SJSA1 (cell line): ENCODE results near the gene ALPG. TPM values are rescaled to one million over a fixed set of nuclear protein-coding genes. Genes with fewer than 3 reads are reported as not detected.
"Not testable (repeated sequence)": the region's sequence is repeated elsewhere in the genome, so short reads cannot be mapped to it uniquely, and the experiment has no call there.

Experiments
- DNase-seq, 2 experiments: peaks; one replicate each; pipeline ENCODE4 v3.0.0-alpha.2; 2015 to 2020; ENCODE audit warnings: low spot score in 2 of 2, low read depth in 1 of 2
- H3K27ac ChIP-seq: fragments of 250-450 bp; sonication (Bioruptor Pico); 2 replicates; pipeline ENCODE4 v1.5.1; 2020; ENCODE audit warnings: mild to moderate bottlenecking, moderate library complexity
- H3K27me3 ChIP-seq: fragments of 250-450 bp; sonication (Bioruptor Pico); replicated peaks from 2 replicates; pipeline ENCODE4 v1.5.1; 2020; ENCODE audit warnings: mild to moderate bottlenecking, moderate library complexity
- H3K36me3 ChIP-seq: fragments of 250-450 bp; sonication (Bioruptor Pico); 2 replicates; pipeline ENCODE4 v1.5.1; 2020; ENCODE audit warnings: mild to moderate bottlenecking
- H3K4me1 ChIP-seq: fragments of 250-450 bp; sonication (Bioruptor Pico); replicated peaks from 2 replicates; pipeline ENCODE4 v1.6.1; 2021; ENCODE audit warnings: mild to moderate bottlenecking
- H3K4me3 ChIP-seq: fragments of 250-450 bp; sonication (Bioruptor Pico); 2 replicates; pipeline ENCODE4 v1.5.1; 2020; ENCODE audit warnings: mild to moderate bottlenecking
- H3K9me3 ChIP-seq: fragments of 250-450 bp; sonication (Bioruptor Pico); replicated peaks from 2 replicates; pipeline ENCODE4 v1.5.1; 2020; ENCODE audit warnings: mild to moderate bottlenecking
- total RNA-seq: library from RNA; depleted of rRNA; stranded (reverse); fragments of >200 nt; shearing (Covaris generic); gene quantifications from 2 replicates; pipeline ENCODE4 v1.2.3, GENCODE V29; 2014

The ALPG gene
- total RNA-seq, 1 experiment from 2014 or later = 0.03 TPM

DNA sequence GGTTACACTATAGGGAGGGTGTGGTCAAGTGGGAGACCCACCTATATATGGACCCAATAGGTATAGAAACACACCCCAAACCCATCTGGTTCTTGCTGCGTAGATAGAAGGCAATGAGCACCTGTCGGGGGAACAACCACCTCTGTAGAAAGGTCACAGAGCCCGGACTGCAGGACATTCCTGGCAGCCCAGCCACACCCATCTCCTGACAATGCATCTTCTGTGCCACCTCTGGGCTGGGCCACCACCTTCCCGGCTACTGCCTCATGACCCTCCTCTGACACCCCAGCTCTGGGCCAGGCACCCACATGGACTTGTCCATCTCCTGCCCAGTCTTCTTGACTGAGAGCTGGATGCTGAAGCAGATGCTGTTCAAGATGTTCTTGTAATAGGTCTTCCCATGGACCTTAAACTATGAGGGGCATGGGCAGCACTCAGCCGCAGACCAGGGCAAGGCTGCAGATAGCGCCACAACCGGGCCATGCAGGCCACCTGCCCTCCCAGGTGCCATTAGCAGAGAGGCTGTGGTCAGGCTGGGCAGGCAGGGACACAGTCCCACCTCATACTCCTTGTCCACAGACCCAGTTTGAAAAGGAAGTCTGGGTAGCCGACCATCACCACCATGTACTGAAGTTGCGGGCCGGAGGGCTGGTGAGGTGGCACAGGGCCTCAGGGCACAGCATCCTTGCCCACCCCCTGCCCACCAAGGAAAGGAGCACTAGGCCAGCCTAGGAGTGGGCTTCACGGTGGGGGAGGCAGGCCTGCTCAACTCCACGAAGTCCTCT lies 9.3 kb downstream of the ALPG start:
- Histone ChIP-seq H3K4me3 (no peak overlapping the region), H3K27ac (no peak overlapping the region), H3K27me3 (peaks cover 49% of the 10 kb centered on the region), H3K9me3 (peaks cover 5% of the 10 kb centered on the region; the same call in 1 of the 2 replicates), H3K36me3 (no peaks in the 10 kb centered on the region), H3K4me1 (peaks cover 22% of the 10 kb centered on the region)
- no peak for DNase-seq

DNA sequence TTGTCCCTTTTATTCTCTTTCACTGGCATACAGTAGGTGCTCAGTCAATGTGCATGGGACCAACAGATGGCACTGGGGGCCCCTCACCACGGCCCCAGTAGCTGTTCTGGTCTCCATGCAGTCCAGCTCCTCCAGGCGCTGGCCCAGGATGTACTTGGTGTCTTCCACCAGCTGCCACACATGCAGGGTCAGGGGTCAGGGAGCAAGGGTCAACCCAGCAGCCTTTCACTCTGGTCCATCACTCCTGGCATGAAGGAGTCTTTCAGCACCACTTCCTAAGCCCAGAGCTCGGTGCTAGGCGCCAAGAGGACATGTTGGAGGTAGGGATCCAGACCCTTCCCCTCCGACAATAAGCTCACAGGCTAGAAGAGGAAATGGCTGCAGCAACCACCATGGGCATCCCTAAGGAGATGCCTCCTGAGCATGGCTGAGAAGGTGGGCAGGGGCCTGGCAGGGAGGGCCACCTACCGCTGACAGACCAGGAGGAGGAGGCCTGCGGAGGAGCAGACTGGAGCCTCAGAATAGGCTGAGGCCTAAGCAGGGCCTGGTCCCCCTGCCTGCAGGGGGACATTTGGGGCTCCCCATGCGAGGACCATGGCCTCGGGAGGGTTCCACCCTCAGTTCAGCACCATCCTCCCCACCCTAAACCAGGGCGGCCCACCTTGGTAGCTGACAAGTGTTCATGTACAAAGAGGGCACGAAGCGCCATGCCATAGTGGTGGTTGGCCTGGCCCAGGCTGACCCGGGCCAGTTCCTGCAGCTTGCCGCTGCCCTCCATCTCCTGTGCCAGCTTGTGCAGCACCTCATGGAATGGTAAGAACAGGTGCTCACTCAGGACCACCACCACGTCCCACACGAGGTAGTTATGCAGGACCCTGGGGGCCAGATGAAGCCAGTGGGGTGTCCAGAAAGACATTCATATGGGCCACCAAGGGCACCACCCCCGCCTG lies 10.2 kb downstream of the ALPG start:
- Histone ChIP-seq H3K27me3 (peaks cover 54% of the 10 kb centered on the region), H3K4me3 (no peak overlapping the region), H3K4me1 (peaks cover 24% of the 10 kb centered on the region), H3K27ac (no peak overlapping the region), H3K9me3 (peaks cover 9% of the 10 kb centered on the region; the same call in 1 of the 2 replicates), H3K36me3 (no peaks in the 10 kb centered on the region)
- no peak for DNase-seq

DNA sequence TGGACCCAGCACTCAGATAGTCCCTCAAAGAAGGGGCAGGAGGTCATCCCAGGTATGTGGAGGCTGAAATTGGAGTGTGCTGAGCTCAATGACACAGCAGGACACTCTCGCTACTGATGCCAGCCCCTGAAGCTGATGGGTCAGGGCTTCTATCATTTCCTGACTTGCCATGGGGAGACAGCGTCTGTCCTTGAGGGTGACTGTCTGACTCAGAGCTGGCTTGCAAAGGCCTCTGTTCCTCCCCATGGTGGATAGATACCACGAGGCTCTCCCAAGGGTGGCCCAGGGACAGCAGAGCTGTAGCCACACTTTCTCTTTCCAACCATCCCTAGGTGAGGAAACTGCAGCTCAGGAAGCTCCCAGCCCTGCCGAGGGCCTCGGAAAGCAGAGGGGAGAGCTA lies 10.8 kb downstream of the ALPG start:
- H3K27ac ChIP-seq = no peak overlapping the region
- H3K27me3 ChIP-seq = peaks cover 56% of the 10 kb centered on the region

DNA sequence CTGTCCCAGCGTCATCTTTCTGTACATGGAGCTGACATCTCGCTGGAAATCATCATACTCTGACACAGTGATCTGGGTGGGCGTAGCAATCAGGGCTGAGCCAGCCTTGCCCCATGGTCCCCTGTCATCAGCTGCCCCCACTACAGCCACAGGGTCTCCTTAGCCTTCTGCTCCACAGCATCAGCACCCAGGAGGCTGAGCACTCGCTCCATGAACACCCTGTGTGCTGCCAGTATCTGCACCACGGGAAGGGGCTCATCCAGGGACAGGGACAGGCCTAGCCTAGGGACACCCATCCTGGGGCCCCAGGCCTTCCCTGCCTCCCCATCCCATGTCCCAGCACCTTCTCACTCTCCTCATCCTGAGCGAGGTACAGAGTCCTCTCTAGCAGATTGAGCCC lies 11.4 kb downstream of the ALPG start:
- Histone ChIP-seq H3K27ac (no peak overlapping the region), H3K36me3 (no peaks in the 10 kb centered on the region), H3K27me3 (peaks cover 54% of the 10 kb centered on the region), H3K4me1 (peaks cover 24% of the 10 kb centered on the region), H3K4me3 (no peak overlapping the region), H3K9me3 (peaks cover 19% of the 10 kb centered on the region; the same call in 1 of the 2 replicates)
- no peak for DNase-seq

More for the DNA sequence above, 10.8 kb downstream of the ALPG start:
- no peak overlapping the region for H3K4me3 ChIP-seq
- peaks cover 24% of the 10 kb centered on the region for H3K4me1 ChIP-seq
- H3K9me3 ChIP-seq = peaks cover 16% of the 10 kb centered on the region; the same call in 1 of the 2 replicates
- no peaks in the 10 kb centered on the region for H3K36me3 ChIP-seq
- DNase-seq = no peak

DNA sequence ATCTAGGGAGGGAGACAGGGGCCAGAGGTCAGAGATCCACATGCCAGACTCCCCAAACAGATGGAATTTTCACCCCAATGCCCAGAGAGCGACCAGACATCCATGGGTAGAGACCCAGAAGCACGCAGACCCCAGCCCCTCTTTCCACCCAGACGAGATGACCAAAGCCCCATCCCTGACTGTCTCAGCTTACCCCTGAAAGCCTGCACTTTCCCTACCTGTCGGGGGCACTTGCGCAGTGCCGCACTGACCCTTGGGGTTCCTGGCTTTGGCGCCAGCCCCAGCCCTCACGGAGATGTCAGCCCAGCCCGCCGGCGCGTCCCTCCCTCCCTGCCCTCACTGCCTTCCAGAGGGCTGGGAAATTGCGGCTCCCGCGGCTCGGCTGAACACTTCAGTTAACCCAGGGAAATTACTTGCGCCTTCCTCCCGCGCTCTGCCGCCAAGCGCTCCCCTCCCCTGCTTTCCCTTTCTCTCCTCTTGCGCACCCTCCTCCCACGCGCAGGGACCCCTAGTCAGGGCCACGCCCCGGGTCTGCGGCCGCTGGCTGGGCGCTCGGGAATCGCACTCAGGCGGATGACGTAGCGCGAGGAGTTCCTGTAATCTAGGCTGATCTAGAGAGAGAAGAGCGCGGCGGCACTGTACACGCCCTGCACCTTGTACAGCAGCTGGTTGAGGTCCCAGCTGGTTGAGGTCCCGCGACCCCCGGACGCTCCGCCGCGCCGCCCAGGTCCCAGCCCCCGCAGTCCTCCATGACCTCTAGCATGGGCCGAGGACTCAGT lies 12.0 kb downstream of the ALPG start:
- Histone ChIP-seq H3K4me1 (peaks cover 24% of the 10 kb centered on the region), H3K27ac (no peak overlapping the region), H3K27me3 (peaks cover 49% of the 10 kb centered on the region), H3K9me3 (peaks cover 19% of the 10 kb centered on the region; the same call in 1 of the 2 replicates), H3K4me3 (peak overlapping the region; percentile 28), H3K36me3 (no peaks in the 10 kb centered on the region)
- DNase-seq = peak in 1 of 2 experiments; percentile 28

DNA sequence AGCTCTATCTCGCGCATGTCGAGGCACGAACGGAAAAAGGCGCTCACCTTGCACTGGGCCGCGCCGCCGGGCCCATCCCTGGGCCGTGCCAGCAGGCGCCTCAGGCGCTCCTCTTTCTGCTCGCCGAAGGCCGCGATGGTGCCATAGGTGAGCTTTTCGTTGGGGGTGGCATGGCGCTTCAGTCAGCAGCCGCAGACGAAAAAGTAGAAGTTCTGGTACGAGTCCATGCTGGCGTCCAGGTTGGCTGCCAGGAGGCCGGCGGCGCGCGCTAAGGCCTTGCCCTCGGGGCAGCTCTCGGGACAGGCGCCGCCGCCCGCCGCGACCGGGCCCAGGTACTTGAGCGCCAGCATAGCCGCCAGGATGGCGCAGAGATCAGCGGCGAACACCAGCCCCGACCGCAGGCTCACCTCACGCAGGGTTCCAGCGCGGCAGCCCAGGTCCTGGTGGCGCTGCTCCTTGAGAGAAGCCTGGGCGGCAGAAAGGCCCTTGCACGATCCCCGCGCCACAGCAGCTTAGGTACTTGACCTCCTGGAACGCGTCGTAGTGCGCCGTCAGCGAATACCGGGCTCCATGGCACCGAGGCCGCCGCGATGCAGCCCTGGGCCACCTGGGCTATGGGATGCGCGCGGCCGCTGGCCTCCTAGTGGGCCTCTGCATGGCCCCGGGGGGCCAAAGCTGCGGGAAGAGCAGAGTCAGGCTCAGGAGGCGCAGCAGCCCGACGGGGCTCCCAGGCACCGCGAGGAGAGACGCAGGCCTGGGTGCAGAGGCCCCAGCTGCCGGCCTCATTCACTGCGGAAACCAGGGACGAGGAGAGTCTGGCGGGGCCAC lies 12.8 kb downstream of the ALPG start:
- H3K27ac ChIP-seq = no peak overlapping the region

DNA sequence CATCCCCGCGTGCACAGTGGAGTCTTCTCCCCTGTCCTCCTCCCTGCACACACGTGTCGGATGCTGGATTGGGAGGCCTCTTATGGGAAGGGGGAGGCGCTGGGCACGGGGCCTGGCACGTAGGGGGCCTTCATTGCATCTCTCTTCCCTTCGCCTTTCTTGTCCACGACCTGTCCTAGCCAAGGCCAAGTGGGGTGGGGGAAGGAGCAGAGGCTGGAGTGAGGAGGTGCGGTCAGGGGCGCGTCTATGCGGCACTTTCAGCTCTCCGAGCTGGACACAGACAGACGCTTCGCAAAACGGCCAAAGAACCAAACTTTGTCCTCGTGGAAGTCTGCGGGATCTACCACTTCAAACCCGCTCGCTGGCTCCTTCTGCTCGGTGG lies 13.4 kb downstream of the ALPG start:
- Histone ChIP-seq H3K4me1 (peaks cover 24% of the 10 kb centered on the region), H3K27me3 (peaks cover 59% of the 10 kb centered on the region), H3K27ac (no peak overlapping the region), H3K36me3 (no peaks in the 10 kb centered on the region), H3K4me3 (no peak overlapping the region), H3K9me3 (peaks cover 19% of the 10 kb centered on the region; the same call in 1 of the 2 replicates)
- DNase-seq = no peak

More for the DNA sequence above, 12.8 kb downstream of the ALPG start:
- Histone ChIP-seq H3K4me1 (peaks cover 24% of the 10 kb centered on the region), H3K36me3 (no peaks in the 10 kb centered on the region), H3K4me3 (no peak overlapping the region), H3K27me3 (peaks cover 53% of the 10 kb centered on the region), H3K9me3 (peaks cover 19% of the 10 kb centered on the region; the same call in 1 of the 2 replicates)
- no peak for DNase-seq

DNA sequence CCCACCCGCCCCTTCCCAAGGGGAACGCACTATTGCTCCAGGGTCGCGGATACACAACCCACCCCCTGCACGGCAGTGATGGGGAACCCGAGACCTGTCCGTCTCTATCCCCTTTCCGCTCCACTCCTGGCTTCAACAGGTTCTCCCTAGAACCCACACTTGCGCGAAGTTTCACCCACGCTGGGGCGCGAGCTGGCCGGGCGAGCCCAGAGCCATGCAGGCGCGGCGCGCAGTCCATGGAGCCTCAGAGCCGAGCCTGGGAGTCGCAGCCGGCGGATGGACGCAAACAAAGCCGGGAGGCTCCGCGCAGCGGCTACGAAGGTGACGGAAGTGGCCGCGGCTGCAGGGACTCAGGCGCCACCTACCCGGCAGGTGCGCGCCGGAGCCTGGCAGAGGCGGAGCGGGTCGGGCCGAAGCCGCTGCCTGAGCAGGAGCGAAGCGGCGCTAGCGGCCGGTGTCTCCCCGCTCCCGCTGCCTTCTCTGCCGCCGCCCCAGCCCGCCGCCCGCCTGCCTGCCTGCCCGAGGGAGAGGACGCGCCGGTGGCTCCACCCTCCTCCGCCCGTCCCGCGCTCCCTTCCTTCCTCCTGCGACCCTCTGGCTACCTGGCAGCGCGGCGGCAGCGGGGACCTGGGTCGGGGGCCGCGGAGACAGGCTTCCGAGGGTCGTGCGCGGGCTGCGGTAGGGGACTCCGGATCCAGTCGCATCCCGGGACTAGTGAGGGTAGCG lies 14.0 kb downstream of the ALPG start:
- DNase-seq = no peak
- peaks cover 19% of the 10 kb centered on the region; the same call in 1 of the 2 replicates for H3K9me3 ChIP-seq
- no peak overlapping the region for H3K27ac ChIP-seq
- no peaks in the 10 kb centered on the region for H3K36me3 ChIP-seq
- H3K27me3 ChIP-seq = peaks cover 65% of the 10 kb centered on the region
- peaks cover 24% of the 10 kb centered on the region for H3K4me1 ChIP-seq
- H3K4me3 ChIP-seq = 0 out of 2 replicates have a peak overlapping the region, but pooled peaks have one; percentile 6

DNA sequence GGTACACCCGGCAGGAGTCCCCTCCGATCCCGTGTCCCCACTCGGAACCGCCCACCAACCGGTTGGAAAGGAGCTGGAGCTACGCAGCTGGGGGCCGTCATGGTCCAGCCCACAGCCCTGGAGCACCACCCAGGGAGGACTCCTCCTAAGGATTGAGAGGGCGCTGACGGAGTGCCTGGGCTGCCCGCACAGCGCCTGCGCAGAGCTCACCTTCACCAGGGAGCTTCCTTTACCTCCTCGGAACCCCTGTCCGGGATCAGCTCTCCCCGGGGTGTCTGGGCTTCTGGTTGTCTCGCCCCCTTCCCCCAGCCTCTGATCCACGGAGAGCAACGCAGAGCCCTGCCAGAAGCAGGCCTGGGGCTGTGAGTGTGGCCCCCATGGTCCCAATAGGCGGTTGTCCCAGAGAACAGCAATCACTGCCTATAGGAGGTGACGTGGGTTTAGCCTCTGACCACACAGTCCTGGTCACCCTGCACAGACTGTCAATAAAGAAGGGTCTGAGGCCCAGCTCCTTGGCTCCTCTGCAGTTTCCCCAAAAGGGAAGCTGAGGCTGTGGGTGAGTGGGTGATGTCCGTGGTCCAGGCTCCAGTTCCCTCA lies 14.6 kb downstream of the ALPG start:
- no peak for DNase-seq
- H3K36me3 ChIP-seq = no peaks in the 10 kb centered on the region
- H3K4me3 ChIP-seq = no peak overlapping the region
- no peak overlapping the region for H3K27ac ChIP-seq
- peaks cover 68% of the 10 kb centered on the region for H3K27me3 ChIP-seq
- H3K4me1 ChIP-seq = peaks cover 24% of the 10 kb centered on the region
- peaks cover 19% of the 10 kb centered on the region; the same call in 1 of the 2 replicates for H3K9me3 ChIP-seq

DNA sequence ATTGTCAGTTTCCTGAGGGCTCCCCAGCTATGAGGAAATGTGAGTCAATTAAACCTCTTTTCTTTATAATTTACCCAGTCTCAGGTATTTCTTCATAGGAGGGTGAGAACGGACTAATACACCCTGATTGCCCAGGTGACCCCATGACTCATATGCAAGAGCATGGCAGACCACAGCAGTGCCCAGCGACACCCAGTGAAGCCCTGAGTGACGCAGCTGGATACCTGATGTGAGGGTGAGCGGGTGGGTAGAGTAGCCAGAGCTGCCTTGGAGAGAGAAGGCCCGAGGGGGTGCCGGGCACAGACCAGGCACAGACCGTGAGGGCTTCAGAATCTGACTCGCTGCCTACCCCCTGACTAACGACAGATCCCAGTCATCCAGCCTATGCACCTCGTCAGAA lies 15.4 kb downstream of the ALPG start:
- peaks cover 68% of the 10 kb centered on the region for H3K27me3 ChIP-seq
- H3K4me1 ChIP-seq = peaks cover 24% of the 10 kb centered on the region
- peaks cover 19% of the 10 kb centered on the region; the same call in 1 of the 2 replicates for H3K9me3 ChIP-seq
- H3K27ac ChIP-seq = no peak overlapping the region
- H3K36me3 ChIP-seq = no peaks in the 10 kb centered on the region
- DNase-seq = no peak
- no peak overlapping the region for H3K4me3 ChIP-seq

DNA sequence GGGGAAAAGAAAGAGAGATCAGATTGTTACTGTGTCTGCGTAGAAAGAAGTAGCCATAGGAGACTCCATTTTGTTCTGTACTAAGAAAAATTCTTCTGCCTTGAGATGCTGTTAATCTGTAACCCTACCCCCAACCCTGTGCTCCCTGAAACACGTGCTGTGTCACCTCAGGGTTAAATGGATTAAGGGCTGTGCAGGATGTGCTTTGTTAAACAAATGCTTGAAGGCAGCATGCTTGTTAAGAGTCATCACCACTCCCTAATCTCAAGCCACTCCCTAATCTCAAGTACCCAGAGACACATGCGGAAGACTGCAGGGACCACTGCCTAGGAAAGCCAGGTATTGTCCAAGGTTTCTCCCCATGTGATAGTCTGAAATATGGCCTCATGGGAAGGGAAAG lies 16.4 kb downstream of the ALPG start:
- H3K27ac ChIP-seq, DNase-seq, H3K4me3 ChIP-seq, H3K36me3 ChIP-seq: not testable (repeated sequence)
- Histone ChIP-seq H3K9me3 (peaks cover 19% of the 10 kb centered on the region; the same call in 1 of the 2 replicates), H3K27me3 (peaks cover 70% of the 10 kb centered on the region), H3K4me1 (peaks cover 24% of the 10 kb centered on the region)

DNA sequence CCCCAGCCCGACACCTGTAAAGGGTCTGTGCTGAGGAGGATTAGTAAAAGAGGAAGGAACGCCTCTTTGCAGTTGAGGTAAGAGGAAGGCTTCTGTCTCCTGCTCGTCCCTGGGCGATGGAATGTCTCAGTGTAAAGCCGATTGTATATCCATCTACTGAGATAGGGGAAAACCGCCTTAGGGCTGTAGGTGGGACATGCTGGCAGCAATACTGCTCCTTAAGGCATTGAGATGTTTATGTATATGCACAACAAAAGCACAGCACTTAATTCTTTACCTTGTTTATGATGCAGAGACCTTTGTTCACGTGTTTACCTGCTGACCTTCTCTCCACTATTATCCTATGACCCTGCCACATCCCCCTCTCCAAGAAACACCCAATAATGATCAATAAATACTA lies 16.8 kb downstream of the ALPG start:
- not testable (repeated sequence) for H3K27ac ChIP-seq, H3K36me3 ChIP-seq, H3K4me3 ChIP-seq, DNase-seq
- H3K9me3 ChIP-seq = peaks cover 19% of the 10 kb centered on the region; the same call in 1 of the 2 replicates
- peaks cover 66% of the 10 kb centered on the region for H3K27me3 ChIP-seq
- peaks cover 24% of the 10 kb centered on the region for H3K4me1 ChIP-seq
